Cerebellar nuclear complex (tissue), 1 donor: ENCODE results near the gene GBE1.
A peak's percentile ranks its signal among the peaks of the same experiment; 100 is the strongest.

Experiments
- DNase-seq, 2 experiments: peaks; one replicate each; lab custom pipeline; 2025; lab: John Stamatoyannopoulos, UW

GBE1 gene

GRCh38 chr3:81699536-81700320 lies 61.7 kb downstream of the GBE1 start:
- no peak for DNase-seq

- DNase-seq = no peak
Measured at GRCh38 chr3:81696090-81696489, 65.4 kb downstream of the GBE1 start.

GRCh38 chr3:81695302-81695701 lies 66.1 kb downstream of the GBE1 start:
- no peak for DNase-seq

- no peak for DNase-seq
Measured at GRCh38 chr3:81694662-81695061, 66.8 kb downstream of the GBE1 start.

GRCh38 chr3:81692766-81693165 lies 68.7 kb downstream of the GBE1 start:
- no peak for DNase-seq

- no peak for DNase-seq
Measured at GRCh38 chr3:81689617-81690016, 71.8 kb downstream of the GBE1 start.

- DNase-seq = no peak
Measured at GRCh38 chr3:81684751-81685395, 76.6 kb downstream of the GBE1 start.

GRCh38 chr3:81676706-81677456 lies 84.6 kb downstream of the GBE1 start:
- no peak for DNase-seq

- no peak for DNase-seq
Measured at GRCh38 chr3:81674690-81675089, 86.8 kb downstream of the GBE1 start.

GRCh38 chr3:81668283-81668682 lies 93.2 kb downstream of the GBE1 start:
- DNase-seq = no peak

- DNase-seq = no peak
Measured at GRCh38 chr3:81666502-81667121, 94.8 kb downstream of the GBE1 start.

GRCh38 chr3:81663114-81663513 lies 98.3 kb downstream of the GBE1 start:
- DNase-seq = no peak

GRCh38 chr3:81660036-81660435 lies 101.4 kb downstream of the GBE1 start:
- DNase-seq = no peak

- no peak for DNase-seq
Measured at GRCh38 chr3:81658322-81658997, 103.0 kb downstream of the GBE1 start.

GRCh38 chr3:81651139-81651538 lies 110.3 kb downstream of the GBE1 start:
- DNase-seq = no peak

GRCh38 chr3:81650187-81650586 lies 111.3 kb downstream of the GBE1 start:
- DNase-seq = no peak

GRCh38 chr3:81645248-81645647 lies 116.2 kb downstream of the GBE1 start:
- DNase-seq = no peak

GRCh38 chr3:81643721-81644120 lies 117.7 kb downstream of the GBE1 start:
- DNase-seq = peak in 1 of 2 experiments; percentile 6

- DNase-seq = no peak
Measured at GRCh38 chr3:81638480-81638879, 123.0 kb downstream of the GBE1 start.

- DNase-seq = no peak
Measured at GRCh38 chr3:81632659-81633058, 128.8 kb downstream of the GBE1 start.

- DNase-seq = no peak
Measured at GRCh38 chr3:81624756-81625155, 136.7 kb downstream of the GBE1 start.

- no peak for DNase-seq
Measured at GRCh38 chr3:81622395-81622794, 139.1 kb downstream of the GBE1 start.
